HepG2 (cell line): ENCODE results near the gene AGXT. TPM values are rescaled to one million over a fixed set of nuclear protein-coding genes. Genes with fewer than 3 reads are reported as not detected.
A peak's percentile ranks its signal among the peaks of the same experiment; 100 is the strongest.

Experiments used
- CBFB ChIP-seq: sonication (generic); formaldehyde crosslinking; IDR thresholded peaks from 2 replicates; pipeline ENCODE4 v1.4.0; 2020; ENCODE audit warnings: missing genetic modification reagents
- EZH2 ChIP-seq: conservative IDR thresholded peaks from 2 replicates; pipeline ENCODE4 v1.6.1; 2012; ENCODE audit warnings: mild to moderate bottlenecking, low read depth, low read length, moderate library complexity
- IRF2 ChIP-seq: IDR thresholded peaks from 2 replicates; pipeline ENCODE4 v1.6.1; 2018; ENCODE audit warnings: missing genetic modification reagents, missing compliant biosample characterization
- MBNL3 ChIP-seq: fragments of 250-450 bp; sonication (Bioruptor Pico); conservative IDR thresholded peaks from 2 replicates; pipeline ENCODE4 v1.8.0; 2022; ENCODE audit warnings: mild to moderate bottlenecking, inconsistent platforms
- PBX2 ChIP-seq: IDR thresholded peaks from 2 replicates; pipeline ENCODE4 v1.6.1; 2016; ENCODE audit warnings: control low read depth
- PCBP2 ChIP-seq: fragments of 200-400 bp; formaldehyde crosslinking; optimal IDR thresholded peaks from 2 replicates; pipeline ENCODE3; 2018; ENCODE audit warnings: low read length, low read depth; ENCODE audit not compliant: poor library complexity, severe bottlenecking
- PTBP1 ChIP-seq: fragments of 200-400 bp; formaldehyde crosslinking; IDR thresholded peaks from 2 replicates; pipeline ENCODE4 v1.6.1; 2018; ENCODE audit warnings: low read length, low read depth; ENCODE audit not compliant: poor library complexity, severe bottlenecking
- REXO4 ChIP-seq: sonication (generic); formaldehyde crosslinking; IDR thresholded peaks from 2 replicates; pipeline ENCODE4 v1.8.0; 2022; ENCODE audit warnings: missing genetic modification reagents, mild to moderate bottlenecking, borderline replicate concordance
- RFXANK ChIP-seq: IDR thresholded peaks from 2 replicates; pipeline ENCODE4 v1.6.1; 2016
- RFXAP ChIP-seq: sonication (generic); formaldehyde crosslinking; IDR thresholded peaks from 2 replicates; pipeline ENCODE4 v1.4.0; 2020; ENCODE audit warnings: missing genetic modification reagents, borderline replicate concordance
- RORA ChIP-seq: sonication (generic); formaldehyde crosslinking; IDR thresholded peaks from 2 replicates; pipeline ENCODE4 v1.5.0; 2020; ENCODE audit warnings: mild to moderate bottlenecking, missing genetic modification reagents, moderate library complexity
- ZBTB21 ChIP-seq: sonication (generic); formaldehyde crosslinking; IDR thresholded peaks from 2 replicates; pipeline ENCODE4 v1.4.0; 2020; ENCODE audit warnings: missing genetic modification reagents
- ZBTB37 ChIP-seq: sonication (generic); formaldehyde crosslinking; IDR thresholded peaks from 2 replicates; pipeline ENCODE4 v1.4.0; 2020; ENCODE audit warnings: mild to moderate bottlenecking, missing genetic modification reagents
- ZNF17 ChIP-seq: sonication (generic); formaldehyde crosslinking; IDR thresholded peaks from 2 replicates; pipeline ENCODE4 v1.5.0; 2020; ENCODE audit warnings: mild to moderate bottlenecking, missing genetic modification reagents
- ZNF30 ChIP-seq: sonication (generic); formaldehyde crosslinking; IDR thresholded peaks from 2 replicates; pipeline ENCODE4 v1.5.0; 2020; ENCODE audit warnings: mild to moderate bottlenecking, missing genetic modification reagents
- ZNF496 ChIP-seq: sonication (generic); formaldehyde crosslinking; IDR thresholded peaks from 2 replicates; pipeline ENCODE4 v1.8.1; 2023; ENCODE audit warnings: mild to moderate bottlenecking, moderate library complexity, missing genetic modification reagents; ENCODE audit not compliant: insufficient replicate concordance
- ZNF501 ChIP-seq: sonication (generic); formaldehyde crosslinking; IDR thresholded peaks from 2 replicates; pipeline ENCODE4 v1.5.1; 2020; ENCODE audit warnings: mild to moderate bottlenecking, moderate library complexity, missing genetic modification reagents
- ZNF644 ChIP-seq: IDR thresholded peaks from 2 replicates; pipeline ENCODE4 v1.6.1; 2016; ENCODE audit warnings: low read depth
- ZNF709 ChIP-seq: sonication (generic); formaldehyde crosslinking; IDR thresholded peaks from 2 replicates; pipeline ENCODE4 v1.5.0; 2020; ENCODE audit warnings: mild to moderate bottlenecking, missing genetic modification reagents
- ZNF710 ChIP-seq: sonication (generic); formaldehyde crosslinking; IDR thresholded peaks from 2 replicates; pipeline ENCODE4 v1.5.0; 2020; ENCODE audit warnings: mild to moderate bottlenecking, missing genetic modification reagents, borderline replicate concordance
- ZNF768 ChIP-seq: sonication (generic); formaldehyde crosslinking; IDR thresholded peaks from 2 replicates; pipeline ENCODE4 v1.4.0; 2020; ENCODE audit warnings: missing genetic modification reagents
- ZNF777 ChIP-seq: sonication (generic); formaldehyde crosslinking; IDR thresholded peaks from 2 replicates; pipeline ENCODE4 v1.4.0; 2020; ENCODE audit warnings: missing genetic modification reagents
- polyA plus RNA-seq, 8 experiments: library from polyadenylated mRNA; depleted of rRNA in 3 of 8; stranded (reverse) in 7 of 8; unstranded in 1 of 8; fragments of >200 nt; fragmentation: Illumina TruSeq in 4 of 8; extraction: Trizol in 4 of 8; gene quantifications; 2 replicates each; pipeline versions ENCODE4 v1.2.1 to v1.2.3, GENCODE V29; 2011 to 2016; ENCODE audit warnings: low read depth in 4 of 8, missing spikeins in 1 of 8, mixed read lengths in 1 of 8; ENCODE audit not compliant: insufficient read depth in 1 of 8
- total RNA-seq, 5 experiments: library from RNA; depleted of rRNA; stranded (reverse); fragments of >200 nt; fragmentation: Illumina TruSeq; extraction: Trizol; gene quantifications; 2 replicates each; pipeline ENCODE4 v1.2.3, GENCODE V29; 2016; ENCODE audit warnings: low read depth in 1 of 5

The AGXT gene
- total and polyA plus RNA-seq, 2 of the 13 experiments (the other 11 are each of a cell fraction or from before 2014, with no cell fraction given), result 41.9 to 96.1 TPM

- TF ChIP-seq CBFB (CRISPR knock-in tag), result 0 out of 2 replicates have a peak, but pooled peaks have one; percentile 72
- TF ChIP-seq ZNF710, result peak; percentile 98
- no peak; the same call in 1 of the 2 replicates for TF ChIP-seq ZBTB21
- TF ChIP-seq ZNF777, result peak; percentile 68; the same call in 1 of the 2 replicates
- no peak for TF ChIP-seq PTBP1
- no peak for TF ChIP-seq PCBP2
- TF ChIP-seq EZH2, result no peak
- TF ChIP-seq IRF2, result peak; percentile 92
- TF ChIP-seq ZNF30 (CRISPR knock-in tag), result peak; percentile 82
- TF ChIP-seq ZNF17, result peak; percentile 88; the same call in 1 of the 2 replicates
- peak; percentile 95 for TF ChIP-seq RFXAP
- TF ChIP-seq RORA, result no peak
- peak; percentile 92 for TF ChIP-seq ZBTB37 (CRISPR knock-in tag)
- TF ChIP-seq ZNF501 (CRISPR knock-in tag), result peak; percentile 98
- TF ChIP-seq RFXANK (CRISPR knock-in tag), result peak; percentile 68; the same call in 1 of the 2 replicates
- TF ChIP-seq ZNF709 (CRISPR knock-in tag), result peak; percentile 99
- TF ChIP-seq ZNF768, result peak; percentile 71
- TF ChIP-seq ZNF644 (CRISPR knock-in tag), result peak; percentile 78
- no peak for TF ChIP-seq PBX2
- no peak for TF ChIP-seq ZNF496 (CRISPR knock-in tag)
- no peak for TF ChIP-seq REXO4
- TF ChIP-seq MBNL3 (CRISPR knock-in tag), result no peak
Observed at GRCh38 chr2:240857039-240858008, 11.3 kb upstream of the AGXT start (continued).
